NCI-H1417 treated with DMSO at 0.1 percent for 48 hours (cell line): ENCODE data around the gene PIP.
"Not testable (repeated sequence)": the region's sequence is repeated elsewhere in the genome, so short reads cannot be mapped to it uniquely, and the experiment has no call there.

Source experiments
- DNase-seq: peaks from one replicate; lab custom pipeline; 2025; lab: John Stamatoyannopoulos, UW

Gene PIP, protein sequence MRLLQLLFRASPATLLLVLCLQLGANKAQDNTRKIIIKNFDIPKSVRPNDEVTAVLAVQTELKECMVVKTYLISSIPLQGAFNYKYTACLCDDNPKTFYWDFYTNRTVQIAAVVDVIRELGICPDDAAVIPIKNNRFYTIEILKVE

DNA sequence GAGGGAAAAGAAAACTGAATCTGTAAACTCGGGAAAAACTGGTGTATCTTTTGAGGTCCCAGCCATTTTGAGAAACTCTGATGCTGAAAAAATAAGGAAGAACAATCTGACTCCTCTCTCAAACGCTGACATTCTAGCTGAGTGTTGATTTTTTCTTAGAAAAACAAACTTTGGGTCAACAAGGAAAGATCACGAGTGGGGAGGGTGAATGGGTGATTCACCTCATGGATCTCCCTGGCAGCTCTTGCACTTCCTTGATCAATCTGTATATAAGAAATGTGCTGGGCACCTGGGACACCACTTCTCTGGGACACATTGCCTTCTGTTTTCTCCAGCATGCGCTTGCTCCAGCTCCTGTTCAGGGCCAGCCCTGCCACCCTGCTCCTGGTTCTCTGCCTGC is at the start of gene PIP:
Gene PIP (plus strand): TSS at position 297 of the 400 bp plus-strand sequence. CDS start 40 bp downstream, at position 337.
- DNase-seq = no peak

DNA sequence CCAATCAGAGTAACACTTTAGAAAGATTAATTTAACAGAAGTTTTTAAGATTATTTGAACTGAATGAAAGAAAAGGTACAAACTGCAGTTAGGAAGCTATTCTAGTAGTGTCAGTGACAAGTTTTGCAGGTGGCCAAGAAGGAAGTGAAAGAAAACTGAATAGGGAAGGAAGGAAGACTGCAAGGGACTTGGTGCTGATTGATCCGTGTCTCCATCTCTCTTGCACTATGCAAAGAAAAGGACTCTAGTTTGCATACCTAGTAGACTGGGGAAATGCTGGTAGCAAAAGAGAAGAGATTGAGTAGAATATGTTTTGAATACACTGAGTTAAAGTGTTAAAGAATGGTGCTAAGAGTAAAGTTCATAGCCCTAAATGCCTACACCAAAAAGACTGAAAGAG is 46.8 kb upstream of the PIP start:
- no peak for DNase-seq

DNA sequence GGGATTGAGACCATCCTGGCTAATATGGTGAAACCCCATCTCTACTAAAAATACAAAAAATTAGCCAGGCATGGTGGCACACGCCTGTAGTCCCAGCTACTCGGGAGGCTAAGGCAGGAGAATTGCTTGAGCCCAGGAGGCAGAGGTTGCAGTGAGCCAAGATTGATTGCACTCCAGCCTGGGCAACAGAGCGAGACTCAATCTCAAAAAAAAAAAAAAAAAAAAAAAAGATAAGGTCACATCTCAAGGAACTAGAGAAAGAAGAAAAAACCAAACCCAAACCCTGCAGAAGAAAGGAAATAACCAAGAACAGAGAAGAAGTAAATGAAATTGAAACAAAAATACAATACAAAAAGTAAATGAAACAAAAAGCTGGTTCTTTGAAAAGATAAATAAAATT is 46.3 kb upstream of the PIP start:
- DNase-seq = not testable (repeated sequence)

- not testable (repeated sequence) for DNase-seq
Observed at GRCh38 chr7:143088549-143089231, 43.2 kb upstream of the PIP start.

GRCh38 chr7:143096146-143096545 is 35.7 kb upstream of the PIP start:
- no peak for DNase-seq

DNA sequence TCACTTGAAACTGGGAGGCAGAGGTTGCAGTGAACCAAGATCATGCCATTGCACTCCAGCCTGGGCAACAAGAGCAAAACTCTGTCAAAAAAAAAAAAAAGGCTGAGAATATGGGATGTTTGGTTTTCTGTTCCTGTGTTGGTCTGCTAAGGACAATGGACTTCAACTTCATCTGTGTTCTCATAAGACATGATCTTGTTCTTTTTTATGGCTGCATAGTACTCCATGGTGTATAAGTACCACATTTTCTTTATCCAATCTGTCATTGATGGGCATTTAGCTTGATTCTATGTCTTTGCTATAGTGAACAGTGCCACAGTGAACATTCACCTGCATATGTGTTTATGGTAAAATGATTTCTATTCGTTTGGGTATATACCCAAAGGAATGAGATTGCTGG is 32.3 kb upstream of the PIP start:
- DNase-seq = not testable (repeated sequence)

DNA sequence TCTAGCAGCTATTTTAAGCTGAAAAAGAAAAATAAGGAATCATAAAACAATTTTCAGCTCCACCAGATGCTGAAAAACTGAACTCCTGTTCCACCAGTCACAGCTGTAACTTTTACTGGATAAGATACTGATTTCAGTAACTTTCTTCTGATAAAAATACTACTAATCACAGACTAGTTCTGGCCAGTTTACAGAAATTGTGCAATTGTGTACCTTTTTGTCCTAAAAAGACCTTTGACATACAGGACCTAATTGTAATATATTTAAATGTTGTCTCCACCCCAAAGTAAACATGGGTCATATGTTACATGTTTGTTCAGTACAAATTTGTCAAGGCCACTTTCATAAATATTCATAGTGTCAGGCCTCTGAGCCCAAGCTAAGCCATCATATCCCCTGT is 27.1 kb upstream of the PIP start:
- DNase-seq = no peak

DNA sequence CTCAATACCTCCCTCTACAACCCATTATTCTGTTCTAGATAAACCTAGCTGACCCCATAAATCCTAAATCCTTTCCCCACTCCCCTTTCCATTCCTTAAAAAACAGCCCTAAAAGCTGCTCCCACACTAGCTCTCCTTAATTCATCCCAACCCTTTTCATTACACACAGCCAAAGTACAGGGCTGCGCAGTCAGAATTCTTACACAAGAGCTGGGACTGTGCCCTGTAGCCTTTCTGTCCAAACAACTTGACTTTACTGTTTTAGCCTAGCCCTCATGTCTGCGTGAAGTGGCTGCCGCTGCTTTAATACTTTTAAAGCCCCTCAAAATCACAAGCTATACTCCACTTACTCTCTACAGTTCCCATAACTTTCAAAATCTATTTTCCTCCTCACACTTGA is 23.9 kb upstream of the PIP start:
- DNase-seq = not testable (repeated sequence)

- no peak for DNase-seq
Observed at GRCh38 chr7:143117395-143117794, 14.5 kb upstream of the PIP start.

DNA sequence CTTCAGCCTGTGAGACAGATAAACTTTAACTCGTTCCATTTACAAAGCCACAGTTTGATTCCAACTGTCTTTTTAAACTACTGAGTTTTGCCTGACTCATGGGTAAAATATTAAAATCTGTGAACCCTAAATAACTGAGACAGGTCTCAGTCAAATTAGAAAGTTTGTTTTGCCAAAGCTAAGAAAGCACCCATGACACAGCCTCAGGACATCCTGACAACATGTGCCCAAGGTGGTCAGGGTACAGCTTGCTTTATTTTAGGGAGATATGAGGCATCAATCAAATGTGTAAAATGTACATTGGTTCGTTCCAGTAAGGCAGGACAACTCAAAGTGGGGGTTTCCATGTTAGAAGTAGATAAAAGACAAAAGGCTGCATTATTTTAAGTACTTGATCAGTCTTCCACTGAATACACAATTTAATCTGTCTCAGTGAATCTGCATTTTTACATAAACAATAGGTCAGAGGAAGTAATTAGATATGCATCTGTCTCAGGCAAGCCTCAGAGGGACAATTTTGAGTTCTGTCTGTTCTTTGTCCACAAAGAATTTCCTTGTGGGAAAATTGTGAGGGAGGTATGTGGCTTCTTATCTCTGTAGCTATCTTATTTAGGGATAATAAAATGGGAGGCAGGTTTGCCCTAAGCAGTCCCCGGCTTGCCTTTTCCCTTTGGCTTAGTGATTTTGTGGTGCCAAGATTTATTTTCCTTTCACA is 11.0 kb upstream of the PIP start:
- no peak for DNase-seq

- not testable (repeated sequence) for DNase-seq
Observed at GRCh38 chr7:143123326-143123725, 8.6 kb upstream of the PIP start.

DNA sequence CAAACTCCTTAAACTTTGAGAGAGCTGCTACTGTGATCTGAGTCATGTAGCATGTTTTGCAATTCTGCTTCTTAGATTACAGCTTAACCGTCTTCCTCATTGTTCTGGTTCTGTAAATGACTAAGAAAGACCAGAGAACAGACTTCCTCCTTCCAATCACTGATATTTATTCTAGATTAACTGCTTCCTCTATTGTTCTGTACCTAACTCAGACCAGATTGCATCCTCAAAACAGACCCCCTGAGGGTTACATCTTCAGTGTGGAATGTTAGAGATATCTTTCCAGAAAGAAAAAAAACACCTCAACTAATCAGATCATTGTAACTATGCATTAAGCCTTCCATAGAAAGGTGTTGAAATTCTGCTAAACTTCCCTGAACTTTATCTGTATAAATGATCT is 5.7 kb upstream of the PIP start:
- no peak for DNase-seq

DNA sequence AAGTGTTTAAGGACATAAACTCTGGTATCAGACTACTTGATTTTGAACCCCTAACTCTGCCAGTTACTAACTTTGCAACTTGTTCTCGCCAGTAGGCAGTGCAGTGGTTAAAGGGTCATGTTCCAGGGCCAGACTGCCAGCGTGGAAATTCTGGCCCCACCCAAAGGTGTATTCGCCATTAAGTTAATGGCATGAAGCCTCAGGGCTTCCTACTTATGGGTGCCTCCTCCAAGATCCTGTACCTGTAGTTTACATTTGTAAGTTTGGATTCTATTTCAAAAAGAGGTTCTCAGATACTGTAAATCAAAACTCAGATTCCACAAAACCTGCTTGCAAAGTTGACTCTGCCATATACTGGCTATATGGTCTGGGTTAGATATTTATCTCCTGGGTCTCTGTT is 2.8 kb upstream of the PIP start:
- no peak for DNase-seq

- DNase-seq = no peak
Observed at GRCh38 chr7:143129477-143129876, 2.4 kb upstream of the PIP start.

DNA sequence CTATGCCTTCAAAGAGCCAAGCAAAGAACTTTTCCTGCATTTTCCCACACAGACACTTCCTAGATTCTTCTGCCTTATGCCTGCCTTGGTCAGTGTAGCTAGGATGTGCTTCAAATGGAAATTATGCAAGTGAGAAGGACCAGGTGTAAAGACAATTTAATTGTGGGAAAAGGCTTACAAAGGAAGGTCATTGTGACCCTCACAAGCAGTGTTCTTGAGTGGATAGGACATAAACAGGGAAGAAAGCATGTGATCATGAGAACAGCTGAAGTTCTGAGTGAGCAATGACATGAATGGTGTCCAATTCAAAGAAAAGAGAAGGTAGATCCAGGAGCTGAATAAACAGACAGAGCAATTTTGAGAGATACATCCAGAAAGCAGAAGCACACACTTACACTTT is 1.3 kb upstream of the PIP start:
- no peak for DNase-seq

DNA sequence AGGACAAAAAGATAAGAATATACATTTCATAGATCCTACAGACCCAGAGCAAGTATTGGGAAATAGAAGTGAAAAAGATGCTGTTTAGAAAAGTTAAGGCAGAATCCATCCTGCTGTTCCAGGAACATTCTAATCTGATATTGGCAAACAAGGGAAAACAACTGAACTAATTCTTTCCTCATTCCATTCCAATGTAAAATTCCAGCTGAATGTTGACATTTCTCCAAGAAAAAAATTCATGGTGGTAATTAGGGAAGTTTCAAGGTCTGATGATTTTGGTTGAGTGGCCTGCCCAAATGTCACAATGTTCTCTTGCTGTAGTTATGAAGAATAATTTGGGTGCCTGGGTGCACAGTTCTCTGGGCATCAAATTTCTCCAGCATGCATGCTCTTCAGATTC is 15.2 kb downstream of the PIP start:
- no peak for DNase-seq

- DNase-seq = no peak
Observed at GRCh38 chr7:143148050-143148449, 16.2 kb downstream of the PIP start.

DNA sequence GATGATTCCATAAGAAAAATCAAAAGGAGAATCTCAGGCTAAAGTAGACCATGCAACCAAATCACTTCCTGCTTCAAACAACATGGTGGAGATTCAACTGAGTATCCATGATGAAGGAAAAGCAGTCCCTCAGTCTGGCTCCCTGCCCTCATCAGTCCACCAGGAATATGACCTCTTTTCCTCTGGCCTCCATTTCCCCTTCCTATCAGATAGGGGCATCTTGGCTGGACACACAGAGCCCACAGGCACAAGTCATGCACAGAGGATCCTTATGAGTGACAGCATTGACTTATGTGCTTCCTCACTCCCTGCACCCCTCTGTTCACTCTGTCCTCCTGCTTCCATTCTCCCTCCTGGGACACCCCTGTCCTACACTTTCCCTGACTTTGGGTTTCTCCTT is 16.8 kb downstream of the PIP start:
- no peak for DNase-seq

DNA sequence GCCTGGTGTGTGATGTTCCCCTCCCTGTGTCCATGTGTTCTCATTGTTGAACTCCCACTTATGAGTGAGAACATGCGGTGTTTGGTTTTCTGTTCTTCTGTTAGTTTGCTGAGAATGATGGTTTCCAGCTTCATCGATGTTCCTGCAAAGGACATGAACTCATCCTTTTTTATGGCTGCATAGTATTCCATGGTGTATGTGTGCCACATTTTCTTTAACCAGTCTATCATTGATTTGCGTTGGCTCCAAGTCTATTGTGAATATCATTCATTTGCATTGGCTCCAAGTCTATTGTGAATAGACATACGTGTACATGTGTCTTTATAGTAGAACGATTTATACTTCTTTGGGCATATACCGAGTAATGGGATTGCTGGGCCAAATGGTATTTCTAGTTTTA is 18.8 kb downstream of the PIP start:
- not testable (repeated sequence) for DNase-seq

- not testable (repeated sequence) for DNase-seq
Observed at GRCh38 chr7:143158617-143159016, 26.7 kb downstream of the PIP start.

DNA sequence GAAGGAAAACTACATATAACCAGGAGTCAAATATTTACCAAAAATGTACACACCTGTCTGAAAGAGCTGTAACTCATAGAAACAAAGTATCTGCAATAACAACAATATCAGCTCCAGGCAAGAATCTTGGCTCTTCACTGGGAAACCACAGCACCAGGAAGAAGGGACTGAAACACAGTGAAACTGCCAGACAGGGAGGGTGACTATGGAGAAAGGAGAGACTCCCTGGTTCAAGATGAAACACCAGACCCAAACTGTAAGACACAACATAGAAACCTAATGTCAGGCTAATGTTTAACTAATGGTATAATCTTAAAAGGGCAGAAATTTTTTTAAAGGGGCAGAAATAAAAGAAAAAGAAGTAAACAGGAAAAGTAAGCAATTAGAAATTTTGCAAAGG is 39.8 kb downstream of the PIP start:
- DNase-seq = no peak

GRCh38 chr7:143172354-143172753 is 40.5 kb downstream of the PIP start:
- DNase-seq = no peak

- DNase-seq = no peak
Observed at GRCh38 chr7:143176128-143176527, 44.3 kb downstream of the PIP start.
